IMR-90 (cell line): ENCODE results near the gene CCDC136. TPM values are rescaled to one million over a fixed set of nuclear protein-coding genes. Genes with fewer than 3 reads are reported as not detected.

Experiments used
- ATAC-seq: fragments of 200-7000 bp; cut with Tn5 transposase; 2 replicates; pipeline ENCODE4 v1.9.1; 2020; ENCODE audit warnings: low read depth, mild to moderate bottlenecking, moderate library complexity
- BruUV-seq: library from RNA; stranded (reverse); fragments of 400-500 nt; replicated peaks from 2 replicates; lab custom pipeline; 2021; lab: Mats Ljungman, UMichigan
- CTCF ChIA-PET: fragments of 300-600 bp; formaldehyde crosslinking; extraction: SDS; loops from one replicate; lab custom pipeline; 2021; ENCODE audit warnings: antibody characterized with exemption; lab: Yijun Ruan, JAX
- POLR2A ChIA-PET: fragments of 300-600 bp; sonication (Branson Sonifier 250); formaldehyde crosslinking; loops from one replicate; lab custom pipeline; 2022; ENCODE audit warnings: antibody characterized with exemption; ENCODE audit not compliant: unreplicated experiment; lab: Charles Lee
- DNase-seq: peaks from one replicate; pipeline ENCODE4 v3.0.0; 2013
- H2AFZ ChIP-seq: replicated peaks from 2 replicates; pipeline ENCODE3; 2013; ENCODE audit warnings: low read length, mild to moderate bottlenecking; ENCODE audit not compliant: poor library complexity
- H2AK5ac ChIP-seq: 2 replicates; pipeline ENCODE4 v1.6.1; 2013; ENCODE audit warnings: low read depth, low read length, inconsistent platforms
- H2AK9ac ChIP-seq: replicated peaks from 2 replicates; pipeline ENCODE3; 2013; ENCODE audit warnings: mild to moderate bottlenecking, low read depth, low read length, moderate library complexity; ENCODE audit not compliant: poor library complexity
- H2BK120ac ChIP-seq: 2 replicates; pipeline ENCODE4 v1.6.1; 2013; ENCODE audit warnings: low read depth, low read length, inconsistent platforms
- H2BK15ac ChIP-seq: 3 replicates; pipeline ENCODE4 v1.6.1; 2013; ENCODE audit warnings: low read depth, low read length, inconsistent platforms
- H2BK20ac ChIP-seq: 2 replicates; pipeline ENCODE4 v1.6.1; 2013; ENCODE audit warnings: low read depth, mild to moderate bottlenecking, inconsistent platforms, low read length, moderate library complexity
- H2BK5ac ChIP-seq: 2 replicates; pipeline ENCODE4 v1.6.1; 2013; ENCODE audit warnings: mild to moderate bottlenecking, low read depth, low read length, inconsistent platforms; ENCODE audit not compliant: poor library complexity, severe bottlenecking
- H3K14ac ChIP-seq: replicated peaks from 2 replicates; pipeline ENCODE4 v1.6.1; 2013; ENCODE audit warnings: low read depth, low read length, inconsistent platforms
- H3K18ac ChIP-seq: 2 replicates; pipeline ENCODE4 v1.6.1; 2013; ENCODE audit warnings: low read depth, low read length, control low read depth
- H3K23ac ChIP-seq: 2 replicates; pipeline ENCODE4 v1.6.1; 2013; ENCODE audit warnings: low read depth, low read length, inconsistent platforms
- H3K27ac ChIP-seq: 2 replicates; pipeline ENCODE4 v1.5.1; 2013; ENCODE audit warnings: mild to moderate bottlenecking, control low read depth, low read length; ENCODE audit not compliant: insufficient read depth
- H3K27me3 ChIP-seq: 2 replicates; pipeline ENCODE4 v1.6.1; 2013; ENCODE audit warnings: low read length; ENCODE audit not compliant: control insufficient read depth, insufficient read depth
- H3K36me3 ChIP-seq: 2 replicates; pipeline ENCODE4 v1.6.1; 2013; ENCODE audit warnings: low read length, mixed read lengths; ENCODE audit not compliant: control insufficient read depth, insufficient read depth
- H3K4ac ChIP-seq: 2 replicates; pipeline ENCODE4 v1.6.1; 2013; ENCODE audit warnings: low read depth, low read length, inconsistent platforms
- H3K4me1 ChIP-seq: 2 replicates; pipeline ENCODE4 v1.6.1; 2013; ENCODE audit warnings: low read length, mixed read lengths; ENCODE audit not compliant: control insufficient read depth, insufficient read depth
- H3K4me2 ChIP-seq: 2 replicates; pipeline ENCODE4 v1.6.1; 2013; ENCODE audit warnings: low read depth, mild to moderate bottlenecking, control low read depth, low read length, moderate library complexity
- H3K4me3 ChIP-seq: 2 replicates; pipeline ENCODE4 v1.5.1; 2013; ENCODE audit warnings: low read depth, mild to moderate bottlenecking, control low read depth, low read length, moderate library complexity; ENCODE audit not compliant: insufficient read depth
- H3K56ac ChIP-seq: 2 replicates; pipeline ENCODE4 v1.6.1; 2013; ENCODE audit warnings: low read length, inconsistent platforms; ENCODE audit not compliant: insufficient read depth; ENCODE audit errors: extremely low read depth
- H3K79me1 ChIP-seq, 2 experiments: 2 replicates each; pipeline ENCODE4 v1.6.1; 2013; ENCODE audit warnings: low read length in 2 of 2, inconsistent platforms in 1 of 2, low read depth in 1 of 2
- H3K9ac ChIP-seq: 2 replicates; pipeline ENCODE4 v1.6.1; 2013; ENCODE audit warnings: low read depth, low read length, control low read depth
- H3K9me1 ChIP-seq: 2 replicates; pipeline ENCODE4 v1.6.1; 2013; ENCODE audit warnings: low read length, inconsistent platforms; ENCODE audit not compliant: insufficient read depth
- H3K9me3 ChIP-seq: 2 replicates; pipeline ENCODE4 v1.6.1; 2013; ENCODE audit warnings: low read length; ENCODE audit not compliant: control insufficient read depth, insufficient read depth
- H4K20me1 ChIP-seq: 2 replicates; pipeline ENCODE4 v1.6.1; 2013; ENCODE audit warnings: low read length, inconsistent platforms; ENCODE audit not compliant: insufficient read depth
- H4K5ac ChIP-seq: 2 replicates; pipeline ENCODE4 v1.6.1; 2013; ENCODE audit warnings: mild to moderate bottlenecking, low read depth, low read length, control low read depth
- H4K8ac ChIP-seq, 2 experiments: 2 replicates each; pipeline ENCODE4 v1.6.1; 2013; ENCODE audit warnings: low read depth in 2 of 2, low read length in 2 of 2, control low read depth in 1 of 2, inconsistent platforms in 1 of 2
- H4K91ac ChIP-seq: 2 replicates; pipeline ENCODE4 v1.6.1; 2013; ENCODE audit warnings: low read depth, low read length, inconsistent platforms; ENCODE audit not compliant: insufficient read depth
- FOS ChIP-seq: fragments of 150-350 bp; IDR thresholded peaks from 2 replicates; pipeline ENCODE4 v1.6.1; 2016; ENCODE audit warnings: low read depth, low read length
- POLR2A ChIP-seq: IDR thresholded peaks from 2 replicates; pipeline ENCODE4 v1.6.1; 2012; ENCODE audit warnings: mild to moderate bottlenecking, low read depth, low read length
- WGBS, 2 experiments: methylation state at CpG; one replicate each; pipeline versions ENCODE4 v1.1.5 to v1.1.7; 2013; ENCODE audit warnings: missing lambda C conversion rate in 2 of 2; ENCODE audit not compliant: insufficient read length in 1 of 2; ENCODE audit errors: extremely low coverage in 2 of 2; 5-methylcytosine and 5-hydroxymethylcytosine counted together
- dilution Hi-C: fragments of 300-500 bp; cut with HindIII; formaldehyde crosslinking; loops from one replicate; pipeline ENCODE4 v1.14.3; 2018; ENCODE audit warnings: low sequenced_read_pairs; ENCODE audit not compliant: unreplicated experiment
- in situ Hi-C: fragments of 300-500 bp; cut with MboI; formaldehyde crosslinking; loops from 3 replicates; pipeline ENCODE4 v1.14.3; 2019; ENCODE audit warnings: low sequenced_read_pairs, inconsistent platforms, mixed read lengths
- intact Hi-C: fragments of 100-400 bp; cut with micrococcal nuclease; formaldehyde crosslinking; loops from 2 replicates; pipeline ENCODE4 v1.10.0; 2022
- polyA plus RNA-seq, 3 experiments: library from polyadenylated mRNA; depleted of rRNA; stranded (reverse); fragments of >200 nt; gene quantifications; 2 replicates each; pipeline ENCODE4 v1.2.3, GENCODE V29; 2012; ENCODE audit warnings: low replicate concordance in 1 of 3
- total RNA-seq: library from RNA; depleted of rRNA; stranded (reverse); fragments of >200 nt; gene quantifications from 2 replicates; pipeline ENCODE4 v1.2.3, GENCODE V29; 2012

The CCDC136 gene
- total and polyA plus RNA-seq, 2 of the 4 experiments (the other 2 are of a cell fraction), result 7.7 to 18.0 TPM

- Histone ChIP-seq H3K4me3 (peak overlapping the region; percentile 46), H3K23ac (peak overlapping the region; percentile 48; the same call in 1 of the 2 replicates), H2BK120ac (no peak overlapping the region), H3K4me1 (peaks cover 2% of the 10 kb centered on the region), H3K27me3 (no peaks in the 10 kb centered on the region), H3K79me1 (peaks cover 11 to 16% of the 10 kb centered on the region in 2 experiments), H4K8ac (peak overlapping the region; percentile 33 to 95), H3K9me3 (no peaks in the 10 kb centered on the region), H3K4ac (peak overlapping the region; percentile 73), H2BK15ac (no peak overlapping the region), H3K18ac (no peak overlapping the region), H3K27ac (peak overlapping the region; percentile 48), H4K91ac (peak overlapping the region; percentile 70), H2BK5ac (peak overlapping the region; percentile 68), H3K9ac (peak overlapping the region; percentile 59; the same call in 1 of the 2 replicates), H3K14ac (peak overlapping the region; percentile 67), H4K5ac (peak overlapping the region; percentile 59; the same call in 1 of the 2 replicates), H2AFZ (peak overlapping the region; percentile 93), H3K36me3 (peaks cover 30% of the 10 kb centered on the region), H3K56ac (no peak overlapping the region), H3K4me2 (peak overlapping the region; percentile 93), H2AK9ac (peak overlapping the region; percentile 93), H4K20me1 (peaks cover 31% of the 10 kb centered on the region), H2AK5ac (peak overlapping the region; percentile 63; the same call in 1 of the 2 replicates), H2BK20ac (no peak overlapping the region), H3K9me1 (peaks cover 5% of the 10 kb centered on the region; the same call in 1 of the 2 replicates)
- no peak for DNase-seq
- in situ Hi-C loops, result no loop called here
- dilution Hi-C loops, result no loop called here
- CTCF ChIA-PET, result interaction anchor here (0.5 to 0.6 kb wide), 2 partner anchors 39 to 328 kb away, joined by 3 read pairs; no protein-coding TSS in a partner anchor
- POLR2A ChIA-PET, result interaction anchor here (0.5 kb wide), 1 partner anchor 350 kb away, joined by 4 read pairs; no protein-coding TSS in a partner anchor
- no TSS peak for BruUV-seq
- intact Hi-C loops, result no loop called here
- 63% methylated on average over 6 of the region's 15 CpGs; no CpG with 5 or more reads in 1 of the 2 experiments for WGBS, 2 experiments
- ATAC-seq, result no peak
- peak; percentile 20; the same call in 1 of the 2 replicates for TF ChIP-seq POLR2A
- TF ChIP-seq FOS, result no peak
Observed at GRCh38 chr7:128861957-128862570, 70.3 kb downstream of the CCDC136 start.
